H1 (cell line): ENCODE data around the gene RNASE9. TPM values are rescaled to one million over a fixed set of nuclear protein-coding genes. Genes with fewer than 3 reads are reported as not detected.

Experiments
- CTCF ChIA-PET: fragments of 300-600 bp; sonication (Branson Sonifier 250); formaldehyde crosslinking; loops from one replicate; lab custom pipeline; 2021; ENCODE audit not compliant: partially characterized antibody; lab: Charles Lee
- POLR2A ChIA-PET: fragments of 300-600 bp; sonication (Branson Sonifier 250); formaldehyde crosslinking; loops from one replicate; lab custom pipeline; 2021; ENCODE audit warnings: inconsistent platforms; ENCODE audit not compliant: partially characterized antibody; lab: Charles Lee
- DNase-seq, 2 experiments: peaks; one replicate each; pipeline versions ENCODE4 v3.0.0 to v3.0.0-alpha.2; 2010 to 2022; ENCODE audit warnings: low spot score in 2 of 2, low read depth in 1 of 2, mixed read lengths in 1 of 2
- FAIRE-seq: peaks from 2 replicates; lab custom pipeline; 2011; peaks lifted over from hg19 to GRCh38; lab: Jason Lieb, UNC
- H2AFZ ChIP-seq: 2 replicates; pipeline ENCODE4 v1.8.1; 2012; ENCODE audit warnings: low read length, inconsistent platforms
- H2AK5ac ChIP-seq: 2 replicates; pipeline ENCODE4 v1.6.1; 2013; ENCODE audit warnings: low read depth, low read length
- H2BK120ac ChIP-seq: replicated peaks from 2 replicates; pipeline ENCODE3; 2013; ENCODE audit warnings: low read depth, low read length, inconsistent platforms
- H2BK12ac ChIP-seq: 2 replicates; pipeline ENCODE4 v1.6.1; 2013; ENCODE audit warnings: low read depth, low read length
- H2BK15ac ChIP-seq: 2 replicates; pipeline ENCODE4 v1.6.1; 2013; ENCODE audit warnings: low read length
- H2BK20ac ChIP-seq: 2 replicates; pipeline ENCODE4 v1.6.1; 2013; ENCODE audit warnings: low read length
- H2BK5ac ChIP-seq: 2 replicates; pipeline ENCODE4 v1.6.1; 2013; ENCODE audit warnings: low read depth, low read length
- H3K14ac ChIP-seq: 2 replicates; pipeline ENCODE4 v1.6.1; 2013; ENCODE audit warnings: inconsistent platforms; ENCODE audit not compliant: insufficient read length
- H3K18ac ChIP-seq: 2 replicates; pipeline ENCODE4 v1.6.1; 2013; ENCODE audit warnings: low read length; ENCODE audit errors: extremely low read depth
- H3K23ac ChIP-seq: 2 replicates; pipeline ENCODE4 v1.6.1; 2013; ENCODE audit warnings: inconsistent platforms; ENCODE audit not compliant: insufficient read length
- H3K23me2 ChIP-seq: 2 replicates; pipeline ENCODE4 v1.6.1; 2013; ENCODE audit warnings: low read depth, low read length
- H3K27ac ChIP-seq: 2 replicates; pipeline ENCODE4 v1.6.1; 2011; ENCODE audit warnings: low read depth, low read length, inconsistent platforms
- H3K27me3 ChIP-seq, 4 experiments: replicated peaks in 1 of 4; 1 replicate in 1 of 4; 2 replicates in 3 of 4; pipeline versions ENCODE4 v1.6.1 to v1.8.1; 2011 to 2013; ENCODE audit warnings: low read length in 3 of 4, mild to moderate bottlenecking in 3 of 4, inconsistent platforms in 2 of 4, mixed read lengths in 2 of 4, moderate library complexity in 1 of 4; ENCODE audit not compliant: control insufficient read depth in 3 of 4, insufficient read depth in 3 of 4; ENCODE audit errors: extremely low read depth in 1 of 4
- H3K36me3 ChIP-seq, 4 experiments: 2 replicates each; pipeline versions ENCODE4 v1.6.1 to v1.8.1; 2011 to 2013; ENCODE audit warnings: mild to moderate bottlenecking in 4 of 4, low read length in 3 of 4, moderate library complexity in 2 of 4, control low read depth in 1 of 4, inconsistent platforms in 1 of 4; ENCODE audit not compliant: insufficient read depth in 4 of 4, control insufficient read depth in 2 of 4
- H3K4ac ChIP-seq: replicated peaks from 2 replicates; pipeline ENCODE3; 2013; ENCODE audit warnings: low read length, low read depth, mixed read lengths, inconsistent platforms; ENCODE audit not compliant: insufficient read length
- H3K4me1 ChIP-seq, 4 experiments: replicated peaks in 1 of 4; 1 replicate in 1 of 4; 2 replicates in 3 of 4; pipeline versions ENCODE4 v1.6.1 to v1.8.1; 2011 to 2013; ENCODE audit warnings: low read length in 3 of 4, inconsistent platforms in 2 of 4, mixed read lengths in 1 of 4; ENCODE audit not compliant: insufficient read depth in 4 of 4, control insufficient read depth in 3 of 4
- H3K4me2 ChIP-seq, 2 experiments: 2 replicates each; pipeline versions ENCODE4 v1.6.1 to v1.8.1; 2011 to 2013; ENCODE audit warnings: low read depth in 2 of 2, low read length in 2 of 2, control low read depth in 1 of 2, inconsistent platforms in 1 of 2, mild to moderate bottlenecking in 1 of 2; ENCODE audit not compliant: insufficient read depth in 1 of 2
- H3K4me3 ChIP-seq, 4 experiments: fragments of 200-600, 300-600 bp in 1 of 4; sonication (generic), shearing (Covaris generic), sonication (Bioruptor Twin) in 1 of 4; 2 replicates each; pipeline versions ENCODE4 v1.5.1 to v1.8.1; 2011 to 2016; ENCODE audit warnings: low read length in 4 of 4, low read depth in 3 of 4, control low read depth in 2 of 4, inconsistent platforms in 2 of 4, mild to moderate bottlenecking in 2 of 4, mixed read lengths in 1 of 4, moderate library complexity in 1 of 4; ENCODE audit not compliant: insufficient read depth in 2 of 4; ENCODE audit errors: extremely low read depth in 1 of 4
- H3K56ac ChIP-seq: replicated peaks from 2 replicates; pipeline ENCODE3; 2013; ENCODE audit warnings: low read depth, mild to moderate bottlenecking, mixed read lengths, low read length, inconsistent platforms; ENCODE audit not compliant: insufficient read length
- H3K79me1 ChIP-seq: 2 replicates; pipeline ENCODE4 v1.6.1; 2013; ENCODE audit warnings: low read depth, low read length, control low read depth
- H3K79me2 ChIP-seq, 2 experiments: 2 replicates each; pipeline versions ENCODE4 v1.6.1 to v1.8.1; 2012 to 2013; ENCODE audit warnings: low read length in 2 of 2, mild to moderate bottlenecking in 2 of 2, inconsistent platforms in 1 of 2; ENCODE audit not compliant: insufficient read depth in 2 of 2, control insufficient read depth in 1 of 2
- H3K9ac ChIP-seq, 4 experiments: replicated peaks in 1 of 4; 1 replicate in 1 of 4; 2 replicates in 3 of 4; pipeline versions ENCODE4 v1.6.1 to v1.8.1; 2011 to 2013; ENCODE audit warnings: low read depth in 3 of 4, low read length in 3 of 4, control low read depth in 2 of 4, mild to moderate bottlenecking in 2 of 4, moderate library complexity in 2 of 4, inconsistent platforms in 1 of 4; ENCODE audit errors: extremely low read depth in 1 of 4
- H3K9me3 ChIP-seq, 2 experiments: 2 replicates each; pipeline versions ENCODE4 v1.6.1 to v1.8.1; 2012 to 2013; ENCODE audit warnings: mild to moderate bottlenecking in 2 of 2, moderate library complexity in 2 of 2, control low read depth in 1 of 2, inconsistent platforms in 1 of 2, low read depth in 1 of 2, low read length in 1 of 2, mixed read lengths in 1 of 2; ENCODE audit not compliant: insufficient read depth in 2 of 2
- H4K20me1 ChIP-seq, 2 experiments: replicated peaks in 1 of 2; 2 replicates each; pipeline versions ENCODE3 to v1.8.1; 2011 to 2013; ENCODE audit warnings: inconsistent platforms in 2 of 2, low read length in 2 of 2, mild to moderate bottlenecking in 1 of 2; ENCODE audit not compliant: insufficient read depth in 2 of 2, control insufficient read depth in 1 of 2
- H4K5ac ChIP-seq: 2 replicates; pipeline ENCODE4 v1.6.1; 2013; ENCODE audit warnings: low read length, low read depth, mixed read lengths, inconsistent platforms; ENCODE audit not compliant: insufficient read length
- H4K8ac ChIP-seq: 2 replicates; pipeline ENCODE4 v1.8.0; 2013; ENCODE audit warnings: mild to moderate bottlenecking, moderate library complexity, low read length, inconsistent platforms; ENCODE audit not compliant: insufficient read depth; ENCODE audit errors: extremely low read depth
- H4K91ac ChIP-seq: replicated peaks from 2 replicates; pipeline ENCODE3; 2013; ENCODE audit warnings: low read length, mixed read lengths, inconsistent platforms; ENCODE audit not compliant: insufficient read length
- ASH2L ChIP-seq: fragments of 200-600, 300-600 bp; sonication (generic); IDR thresholded peaks from one replicate; pipeline ENCODE4 v1.7.1; 2017; ENCODE audit warnings: low read length
- CHD1 ChIP-seq: IDR thresholded peaks from 2 replicates; pipeline ENCODE4 v1.6.1; 2012; ENCODE audit warnings: low read depth, low read length, improper control_type of control experiment
- CREB1 ChIP-seq: IDR thresholded peaks from 2 replicates; pipeline ENCODE4 v1.6.1; 2012; ENCODE audit warnings: inconsistent platforms
- EGR1 ChIP-seq: IDR thresholded peaks from 2 replicates; pipeline ENCODE4 v1.6.1; 2011; ENCODE audit warnings: low read depth, low read length, borderline replicate concordance
- HDAC2 ChIP-seq, 2 experiments: fragments of 300-600 bp in 1 of 2; sonication (generic) in 1 of 2; IDR thresholded peaks; 2 replicates each; pipeline ENCODE4 v1.6.1; 2011 to 2012; ENCODE audit warnings: low read depth in 2 of 2, low read length in 2 of 2, mild to moderate bottlenecking in 2 of 2, moderate library complexity in 2 of 2, borderline replicate concordance in 1 of 2, inconsistent platforms in 1 of 2
- KDM1A ChIP-seq: fragments of 200-600, 300-600 bp; sonication (generic); IDR thresholded peaks from 2 replicates; pipeline ENCODE4 v1.7.1; 2016; ENCODE audit warnings: mild to moderate bottlenecking, low read length, borderline replicate concordance
- KDM4A ChIP-seq: IDR thresholded peaks from one replicate; pipeline ENCODE4 v1.7.1; 2012; ENCODE audit warnings: low read depth, mild to moderate bottlenecking, moderate library complexity, low read length, inconsistent platforms; ENCODE audit not compliant: severe bottlenecking
- RAD21 ChIP-seq, 2 experiments: IDR thresholded peaks in 1 of 2; conservative IDR thresholded peaks in 1 of 2; 2 replicates each; pipeline ENCODE4 v1.6.1; 2011; ENCODE audit warnings: low read depth in 2 of 2, low read length in 2 of 2, improper control_type of control experiment in 1 of 2, inconsistent platforms in 1 of 2, mild to moderate bottlenecking in 1 of 2, moderate library complexity in 1 of 2
- RXRA ChIP-seq: IDR thresholded peaks from 2 replicates; pipeline ENCODE4 v1.6.1; 2011; ENCODE audit warnings: low read depth, mild to moderate bottlenecking, low read length, moderate library complexity; ENCODE audit not compliant: insufficient read depth
- SIRT6 ChIP-seq: IDR thresholded peaks from one replicate; pipeline ENCODE4 v1.7.1; 2012; ENCODE audit warnings: low read length, inconsistent platforms
- SRF ChIP-seq: IDR thresholded peaks from 2 replicates; pipeline ENCODE4 v1.6.1; 2011; ENCODE audit warnings: mild to moderate bottlenecking, low read depth, low read length, moderate library complexity
- YY1 ChIP-seq: IDR thresholded peaks from 2 replicates; pipeline ENCODE4 v1.6.1; 2011; ENCODE audit warnings: low read depth, mild to moderate bottlenecking, low read length
- WGBS, 2 experiments: shearing (Covaris generic) in 1 of 2; methylation state at CpG; one replicate each; pipeline versions ENCODE4 v1.1.6 to v1.1.7; 2013 to 2015; ENCODE audit warnings: low lambda C conversion rate in 2 of 2, mixed read lengths in 2 of 2, inconsistent platforms in 1 of 2, low coverage in 1 of 2, missing lambda C conversion rate in 1 of 2; ENCODE audit not compliant: insufficient replicate concordance in 2 of 2, insufficient coverage in 1 of 2, insufficient read length in 1 of 2; ENCODE audit errors: extremely low coverage in 1 of 2, missing lambda C conversion rate in 1 of 2; 5-methylcytosine and 5-hydroxymethylcytosine counted together
- polyA plus RNA-seq, 7 experiments: library from polyadenylated mRNA; depleted of rRNA in 3 of 7; stranded (reverse) in 5 of 7; unstranded in 2 of 7; fragments of >200 nt in 5 of 7; fragments of 200-250 nt in 2 of 7; gene quantifications; 1 replicate in 5 of 7; 2 replicates in 1 of 7; 4 replicates in 1 of 7; pipeline versions ENCODE4 v1.2.1 to v1.2.3, GENCODE V29; 2011 to 2013; ENCODE audit warnings: missing spikeins in 2 of 7, mixed read lengths in 2 of 7
- total RNA-seq: library from RNA; stranded (reverse); fragmentation: NEBNext Ultra II Directional; extraction: Animal tissue kit (Norgen Biotek cat#: 25700); gene quantifications from 2 replicates; pipeline ENCODE4 v1.2.1, GENCODE V29; 2021

Gene RNASE9
- total and polyA plus RNA-seq, 2 of the 8 experiments (the other 6 are each of a cell fraction or from before 2014, with no cell fraction given) = 0.06 TPM; not detected in 1

- Histone ChIP-seq H2BK120ac (peak overlapping the region; percentile 94), H3K23ac (no peak overlapping the region), H3K27ac (peak overlapping the region; percentile 74), H2AFZ (peak overlapping the region; percentile 35; the same call in 1 of the 2 replicates), H3K9me3 (no peaks in the 10 kb centered on the region), H3K18ac (peak overlapping the region; percentile 91), H3K14ac (no peak overlapping the region), H2AK5ac (peak overlapping the region; percentile 57), H3K27me3 (no peaks in the 10 kb centered on the region), H2BK20ac (peak overlapping the region; percentile 98), H4K20me1 (no peaks in the 10 kb centered on the region), H3K56ac (peak overlapping the region; percentile 49), H3K23me2 (no peaks in the 10 kb centered on the region; the same call in 1 of the 2 replicates), H4K5ac (peak overlapping the region; percentile 68), H3K4ac (peak overlapping the region; percentile 5), H2BK15ac (no peak overlapping the region; the same call in 1 of the 2 replicates), H3K79me2 (no peaks in the 10 kb centered on the region), H3K4me2 (peak overlapping the region; percentile 5 to 44; a peak in 2 of 4 replicates), H4K8ac (no peak overlapping the region), H2BK12ac (peak overlapping the region; percentile 96), H3K4me1 (peaks cover 12 to 24% (median 16%) of the 10 kb centered on the region in 4 experiments), H4K91ac (peak overlapping the region; percentile 95), H3K9ac (no peak overlapping the region), H3K36me3 (no peaks in the 10 kb centered on the region), H3K4me3 (peak overlapping the region in 1 of 4 experiments; percentile 7; a peak in 1 of 8 replicates), H3K79me1 (no peaks in the 10 kb centered on the region), H2BK5ac (peak overlapping the region; percentile 98)
- ChIA-PET POLR2A (interaction anchor here (1.2 to 1.6 kb wide), 3 partner anchors 9 to 117 kb away, joined by 3 to 7 read pairs (median 3); partner anchors contain the start of genes PIP4P1, PNP and RNASE11), CTCF (interaction anchor here (1.3 to 3.6 kb wide), 2 partner anchors 27 to 31 kb away, joined by 5 to 14 read pairs; no protein-coding TSS in a partner anchor)
- DNase-seq (peak in 1 of 2 experiments; percentile 47), FAIRE-seq (no peak)
- WGBS, 2 experiments = 81% methylated on average over 14 of the region's 14 CpGs; no CpG with 5 or more reads in 1 of the 2 experiments
- TF ChIP-seq SRF = no peak
- no peak for TF ChIP-seq RAD21 (IDR thresholded peaks at IDR 0.05 in 1 of 2, conservative IDR thresholded peaks at IDR 0.05 in 1 of 2; ENCODE audit: low read depth in 2 of 2, low read length in 2 of 2)
- TF ChIP-seq CREB1 = no peak
- no peak for TF ChIP-seq EGR1
- no peak for TF ChIP-seq HDAC2 (IDR thresholded peaks at IDR 0.05; ENCODE audit: borderline replicate concordance in 1 of 2, low read depth in 2 of 2, low read length in 2 of 2)
- no peak for TF ChIP-seq RXRA
- no peak for TF ChIP-seq KDM4A
- no peak for TF ChIP-seq YY1
- TF ChIP-seq ASH2L = no peak
- no peak for TF ChIP-seq CHD1
- TF ChIP-seq KDM1A = no peak
- TF ChIP-seq SIRT6 = no peak
Measured at GRCh38 chr14:20578784-20579502, 18.1 kb upstream of the RNASE9 start.
